HCT116 (cell line): ENCODE data around the gene KRTAP4-5. TPM values are rescaled to one million over a fixed set of nuclear protein-coding genes. Genes with fewer than 3 reads are reported as not detected.

Source experiments
- ATAC-seq: fragments of 200-7000 bp; cut with Tn5 transposase; 2 replicates; pipeline ENCODE4 v1.9.1; 2020; ENCODE audit warnings: mild to moderate bottlenecking, moderate library complexity
- BruUV-seq: library from RNA; stranded (reverse); fragments of 400-500 nt; replicated peaks from 2 replicates; lab custom pipeline; 2021; lab: Mats Ljungman, UMichigan
- CTCF ChIA-PET: fragments of 300-600 bp; sonication (Branson Sonifier 250); formaldehyde crosslinking; loops from one replicate; lab custom pipeline; 2021; ENCODE audit warnings: antibody characterized with exemption; lab: Charles Lee
- POLR2A ChIA-PET: fragments of 300-600, 350-600 bp; sonication (Branson Sonifier 250); formaldehyde crosslinking; loops from one replicate; lab custom pipeline; 2021; ENCODE audit warnings: antibody characterized with exemption; lab: Charles Lee
- RAD21 ChIA-PET, 2 experiments: fragments of 300-600 bp; sonication (Branson Sonifier 250); formaldehyde crosslinking; loops; one replicate each; lab custom pipeline; 2023; ENCODE audit warnings: low total read pairs in 2 of 2; ENCODE audit not compliant: uncharacterized antibody in 2 of 2, unreplicated experiment in 2 of 2, low non-redundant PET in 1 of 2; lab: Charles Lee
- DNase-seq: peaks from one replicate; pipeline ENCODE4 v3.0.0-alpha.2; 2010; ENCODE audit warnings: low read depth, low spot score
- H2AFZ ChIP-seq: fragments of 200-600 bp; shearing (Covaris generic), sonication (generic); 2 replicates; pipeline ENCODE4 v1.6.1; 2017; ENCODE audit warnings: low read depth, mixed run types, mixed read lengths, antibody characterized with exemption, low read length; ENCODE audit not compliant: poor library complexity, severe bottlenecking
- H3K27ac ChIP-seq: 2 replicates; pipeline ENCODE4 v1.5.1; 2012; ENCODE audit warnings: low read depth, low read length
- H3K27me3 ChIP-seq: fragments of 200-600 bp; sonication (generic); 2 replicates; pipeline ENCODE4 v1.6.1; 2016; ENCODE audit warnings: mixed run types, low read length, mixed read lengths; ENCODE audit not compliant: insufficient read depth
- H3K36me3 ChIP-seq, 2 experiments: fragments of 200-500 bp in 1 of 2; fragments of 200-600 bp in 1 of 2; sonication (Bioruptor generic) in 1 of 2; sonication (generic) in 1 of 2; 2 replicates each; pipeline versions ENCODE4 v1.5.1 to v1.6.1; 2014 to 2016; ENCODE audit warnings: low read length in 2 of 2, inconsistent platforms in 1 of 2, mixed read lengths in 1 of 2, mixed run types in 1 of 2; ENCODE audit not compliant: insufficient read depth in 2 of 2, control insufficient read depth in 1 of 2
- H3K4me1 ChIP-seq, 2 experiments: fragments of 200-600 bp in 1 of 2; sonication (generic) in 1 of 2; 2 replicates each; pipeline versions ENCODE4 v1.5.1 to v1.6.1; 2012 to 2017; ENCODE audit warnings: low read length in 2 of 2, inconsistent platforms in 1 of 2, mild to moderate bottlenecking in 1 of 2, mixed read lengths in 1 of 2, mixed run types in 1 of 2, moderate library complexity in 1 of 2; ENCODE audit not compliant: insufficient read depth in 2 of 2, control insufficient read depth in 1 of 2
- H3K4me2 ChIP-seq: fragments of 200-600 bp; sonication (generic); 2 replicates; pipeline ENCODE4 v1.6.1; 2017; ENCODE audit warnings: mixed run types, low read length, mixed read lengths
- H3K4me3 ChIP-seq, 2 experiments: fragments of 200-600 bp in 1 of 2; sonication (generic) in 1 of 2; replicated peaks in 1 of 2; 2 replicates each; pipeline ENCODE4 v1.5.1; 2011 to 2016; ENCODE audit warnings: low read length in 2 of 2, control low read depth in 1 of 2, low read depth in 1 of 2, mild to moderate bottlenecking in 1 of 2, mixed read lengths in 1 of 2, mixed run types in 1 of 2
- H3K79me2 ChIP-seq: fragments of 200-600 bp; sonication (generic); 2 replicates; pipeline ENCODE4 v1.6.1; 2017; ENCODE audit warnings: mild to moderate bottlenecking, mixed run types, low read length, moderate library complexity, mixed read lengths; ENCODE audit not compliant: insufficient read depth
- H3K9ac ChIP-seq: fragments of 200-600 bp; sonication (generic); 2 replicates; pipeline ENCODE4 v1.6.1; 2016; ENCODE audit warnings: low read length, mixed read lengths
- H3K9me2 ChIP-seq: fragments of 200-600 bp; sonication (generic), shearing (Covaris generic); 2 replicates; pipeline ENCODE4 v1.6.1; 2017; ENCODE audit warnings: mixed run types, mild to moderate bottlenecking, moderate library complexity; ENCODE audit not compliant: insufficient read depth
- H3K9me3 ChIP-seq, 2 experiments: fragments of 200-500 bp in 1 of 2; fragments of 200-600 bp in 1 of 2; sonication (Bioruptor generic) in 1 of 2; sonication (generic) in 1 of 2; 2 replicates each; pipeline ENCODE4 v1.6.1; 2014 to 2017; ENCODE audit warnings: low read length in 2 of 2, mixed read lengths in 2 of 2, inconsistent platforms in 1 of 2, low read depth in 1 of 2, mild to moderate bottlenecking in 1 of 2, mixed run types in 1 of 2, moderate library complexity in 1 of 2; ENCODE audit not compliant: control insufficient read depth in 1 of 2, insufficient read depth in 1 of 2
- H4K20me1 ChIP-seq: fragments of 200-600 bp; sonication (generic), shearing (Covaris generic); 2 replicates; pipeline ENCODE4 v1.6.1; 2017; ENCODE audit warnings: mixed run types, mild to moderate bottlenecking, moderate library complexity; ENCODE audit not compliant: insufficient read depth
- ATF3 ChIP-seq: IDR thresholded peaks from 2 replicates; pipeline ENCODE4 v1.6.1; 2012
- CBX3 ChIP-seq: IDR thresholded peaks from 2 replicates; pipeline ENCODE4 v1.6.1; 2012; ENCODE audit warnings: low read depth
- CEBPB ChIP-seq: IDR thresholded peaks from 2 replicates; pipeline ENCODE4 v1.6.1; 2012; ENCODE audit warnings: low read depth
- CTCF ChIP-seq, 3 experiments: fragments of 200-600 bp in 1 of 3; sonication (generic) in 1 of 3; IDR thresholded peaks in 2 of 3; conservative IDR thresholded peaks in 1 of 3; 2 replicates each; pipeline ENCODE4 v1.5.1; 2012 to 2017; ENCODE audit warnings: low read depth in 2 of 3, low read length in 2 of 3, antibody characterized with exemption in 1 of 3, borderline replicate concordance in 1 of 3, control low read depth in 1 of 3, mild to moderate bottlenecking in 1 of 3, mixed read lengths in 1 of 3, mixed run types in 1 of 3, moderate library complexity in 1 of 3; ENCODE audit not compliant: insufficient read depth in 1 of 3
- EGR1 ChIP-seq: IDR thresholded peaks from 2 replicates; pipeline ENCODE4 v1.6.1; 2012; ENCODE audit warnings: low read depth
- ELF1 ChIP-seq: IDR thresholded peaks from 2 replicates; pipeline ENCODE4 v1.6.1; 2012; ENCODE audit warnings: low read depth, borderline replicate concordance
- EZH2 ChIP-seq: fragments of 200-600 bp; sonication (generic); IDR thresholded peaks from 2 replicates; pipeline ENCODE4 v1.6.1; 2017; ENCODE audit warnings: antibody characterized with exemption, mixed run types
- EZH2phosphoT487 ChIP-seq: fragments of 200-600 bp; IDR thresholded peaks from 2 replicates; pipeline ENCODE4 v1.6.1; 2018; ENCODE audit warnings: antibody characterized with exemption, borderline replicate concordance
- JUND ChIP-seq: IDR thresholded peaks from 2 replicates; pipeline ENCODE4 v1.6.1; 2012
- MAX ChIP-seq: IDR thresholded peaks from 2 replicates; pipeline ENCODE4 v1.6.1; 2012
- POLR2A ChIP-seq: IDR thresholded peaks from 2 replicates; pipeline ENCODE4 v1.7.0; 2011; ENCODE audit warnings: borderline replicate concordance; ENCODE audit not compliant: insufficient read depth, insufficient read length; ENCODE audit errors: extremely low read depth
- POLR2AphosphoS5 ChIP-seq: IDR thresholded peaks from 2 replicates; pipeline ENCODE4 v1.6.1; 2011; ENCODE audit warnings: mild to moderate bottlenecking, low read depth, low read length, moderate library complexity
- RAD21 ChIP-seq: IDR thresholded peaks from 2 replicates; pipeline ENCODE4 v1.6.1; 2012; ENCODE audit warnings: low read depth, mild to moderate bottlenecking
- REST ChIP-seq: IDR thresholded peaks from 2 replicates; pipeline ENCODE4 v1.6.1; 2012; ENCODE audit warnings: low read depth
- SRF ChIP-seq: IDR thresholded peaks from 2 replicates; pipeline ENCODE4 v1.6.1; 2012; ENCODE audit warnings: low read depth
- TCF7L2 ChIP-seq: IDR thresholded peaks from 2 replicates; pipeline ENCODE4 v1.7.0; 2011; ENCODE audit warnings: borderline replicate concordance, inconsistent platforms; ENCODE audit not compliant: insufficient read depth, insufficient read length; ENCODE audit errors: extremely low read depth
- YY1 ChIP-seq: IDR thresholded peaks from 2 replicates; pipeline ENCODE4 v1.6.1; 2011; ENCODE audit warnings: low read length, low read depth, moderate library complexity, mild to moderate bottlenecking; ENCODE audit not compliant: insufficient replicate concordance; ENCODE audit errors: extremely low read depth
- ZBTB33 ChIP-seq: IDR thresholded peaks from 2 replicates; pipeline ENCODE4 v1.6.1; 2011; ENCODE audit warnings: mild to moderate bottlenecking, low read length, moderate library complexity; ENCODE audit not compliant: insufficient replicate concordance; ENCODE audit errors: extremely low read depth
- ZFX ChIP-seq: fragments of 450-650 bp; IDR thresholded peaks from 2 replicates; pipeline ENCODE4 v1.6.1; 2017
- ZNF274 ChIP-seq: fragments of 200-500 bp; sonication (Bioruptor generic); IDR thresholded peaks from 2 replicates; pipeline ENCODE4 v1.6.1; 2014; ENCODE audit warnings: mild to moderate bottlenecking, low read depth, low read length, inconsistent platforms
- intact Hi-C: fragments of 100-400 bp; cut with micrococcal nuclease; formaldehyde crosslinking; loops from 2 replicates; pipeline ENCODE4 v1.10.0; 2022
- total RNA-seq: library from RNA; stranded (reverse); gene quantifications from one replicate; pipeline ENCODE4 v1.2.1, GENCODE V29; 2021; ENCODE audit not compliant: unreplicated experiment

The KRTAP4-5 gene
- total RNA-seq, 1 experiment from 2014 or later = not detected

- intact Hi-C loops = no loop called here
- CTCF ChIA-PET = no interaction called here
- Histone ChIP-seq H3K4me2 (no peak overlapping the region), H3K36me3 (no peaks in the 10 kb centered on the region), H3K9me3 (no peaks in the 10 kb centered on the region; a peak in 1 of 4 replicates), H3K79me2 (no peaks in the 10 kb centered on the region), H3K4me3 (no peak overlapping the region), H3K4me1 (no peaks in the 10 kb centered on the region)
- BruUV-seq = no TSS peak
- DNase-seq = no peak
- RAD21 ChIA-PET = no interaction called here
- TF ChIP-seq ZFX = no peak
- no peak for TF ChIP-seq TCF7L2
- TF ChIP-seq JUND = no peak
- TF ChIP-seq ATF3 = no peak
- TF ChIP-seq CBX3 = no peak
- no peak for TF ChIP-seq CTCF (IDR thresholded peaks at IDR 0.05 in 2 of 3, conservative IDR thresholded peaks at IDR 0.05 in 1 of 3; ENCODE audit: borderline replicate concordance in 1 of 3, insufficient read depth in 1 of 3, low read depth in 2 of 3, low read length in 2 of 3)
- TF ChIP-seq EZH2phosphoT487 = no peak
- TF ChIP-seq POLR2A = no peak
- TF ChIP-seq MAX = no peak
- TF ChIP-seq SRF = no peak
- no peak for TF ChIP-seq ZNF274
- TF ChIP-seq ZBTB33 = no peak
- no peak for TF ChIP-seq POLR2AphosphoS5
- TF ChIP-seq ELF1 = no peak
- no peak for TF ChIP-seq YY1
- no peak for TF ChIP-seq CEBPB
- no peak for TF ChIP-seq EGR1
- TF ChIP-seq RAD21 = no peak
- TF ChIP-seq EZH2 = no peak
- no peak for TF ChIP-seq REST
- TF ChIP-seq, all 23 proteins: peak for 0
- Histone ChIP-seq H2AFZ (no peak overlapping the region), H3K9ac (no peak overlapping the region), H3K9me2 (no peaks in the 10 kb centered on the region), H3K27ac (no peak overlapping the region), H4K20me1 (no peaks in the 10 kb centered on the region), H3K27me3 (no peaks in the 10 kb centered on the region)
- no peak for ATAC-seq
- POLR2A ChIA-PET = no interaction called here
Measured at GRCh38 chr17:41176744-41177387, 27.2 kb upstream of the KRTAP4-5 start.
